Nephron (organoid): Measurements from ENCODE around the gene ORC2.

Experiments used
- H3K27ac Mint-ChIP-seq, 3 experiments: 2 replicates each; pipeline ENCODE4 v1.8.0; 2020; ENCODE audit warnings: mixed read lengths in 3 of 3, mild to moderate bottlenecking in 2 of 3, moderate library complexity in 1 of 3
- H3K27me3 Mint-ChIP-seq: 2 replicates; pipeline ENCODE4 v1.8.0; 2021; ENCODE audit warnings: low read depth, mild to moderate bottlenecking, moderate library complexity, mixed read lengths
- H3K36me3 Mint-ChIP-seq: 2 replicates; pipeline ENCODE4 v1.8.0; 2020; ENCODE audit warnings: low read depth, mixed read lengths
- H3K4me1 Mint-ChIP-seq: 2 replicates; pipeline ENCODE4 v1.8.0; 2020; ENCODE audit warnings: mixed read lengths
- H3K4me3 Mint-ChIP-seq, 3 experiments: 2 replicates each; pipeline ENCODE4 v1.8.0; 2020; ENCODE audit warnings: mild to moderate bottlenecking in 3 of 3, mixed read lengths in 3 of 3, moderate library complexity in 2 of 3
- H3K9me3 Mint-ChIP-seq: 2 replicates; pipeline ENCODE4 v1.8.0; 2020; ENCODE audit warnings: mixed read lengths
- CTCF ChIP-seq, 3 experiments: fragments of 200-600 bp; sonication (generic); IDR thresholded peaks; one replicate each; pipeline ENCODE4 v1.5.0; 2021; ENCODE audit warnings: antibody characterized with exemption in 3 of 3; ENCODE audit not compliant: unreplicated experiment in 3 of 3

ORC2 gene

GRCh38 chr2:200961674-200962073 lies 1.8 kb downstream of the ORC2 start:
- H3K36me3 Mint-ChIP-seq, result peaks cover 13% of the 10 kb centered on the region
- H3K9me3 Mint-ChIP-seq, result no peaks in the 10 kb centered on the region
- no peaks in the 10 kb centered on the region for H3K27me3 Mint-ChIP-seq
- H3K27ac Mint-ChIP-seq, result peak overlapping the region in 1 of 3 experiments; percentile 43
- H3K4me3 Mint-ChIP-seq, result peak overlapping the region; percentile 61 to 100 (median 71)
- TF ChIP-seq CTCF (IDR thresholded peaks at IDR 0.05; ENCODE audit: unreplicated experiment in 3 of 3), result no peak
- H3K4me1 Mint-ChIP-seq, result peaks cover 34% of the 10 kb centered on the region

GRCh38 chr2:200950378-200950777 lies 13.1 kb downstream of the ORC2 start:
- H3K27ac Mint-ChIP-seq, result no peak overlapping the region
- H3K4me1 Mint-ChIP-seq, result no peaks in the 10 kb centered on the region
- peaks cover 39% of the 10 kb centered on the region for H3K36me3 Mint-ChIP-seq
- TF ChIP-seq CTCF (IDR thresholded peaks at IDR 0.05; ENCODE audit: unreplicated experiment in 3 of 3), result no peak
- no peak overlapping the region for H3K4me3 Mint-ChIP-seq
- H3K27me3 Mint-ChIP-seq, result no peaks in the 10 kb centered on the region
- no peaks in the 10 kb centered on the region for H3K9me3 Mint-ChIP-seq

- H3K27ac Mint-ChIP-seq, result no peak overlapping the region
- H3K4me3 Mint-ChIP-seq, result no peak overlapping the region
- peaks cover 55% of the 10 kb centered on the region for H3K36me3 Mint-ChIP-seq
- H3K27me3 Mint-ChIP-seq, result no peaks in the 10 kb centered on the region
- TF ChIP-seq CTCF (IDR thresholded peaks at IDR 0.05; ENCODE audit: unreplicated experiment in 3 of 3), result no peak
- no peaks in the 10 kb centered on the region for H3K4me1 Mint-ChIP-seq
- no peaks in the 10 kb centered on the region for H3K9me3 Mint-ChIP-seq
Measured at GRCh38 chr2:200945395-200945729, 18.1 kb downstream of the ORC2 start.

GRCh38 chr2:200944467-200945394 lies 18.7 kb downstream of the ORC2 start:
- TF ChIP-seq CTCF (IDR thresholded peaks at IDR 0.05; ENCODE audit: unreplicated experiment in 3 of 3), result no peak
- Mint-ChIP-seq H3K4me1 (no peaks in the 10 kb centered on the region), H3K27ac (no peak overlapping the region), H3K9me3 (no peaks in the 10 kb centered on the region), H3K36me3 (peaks cover 53% of the 10 kb centered on the region), H3K27me3 (no peaks in the 10 kb centered on the region), H3K4me3 (no peak overlapping the region)

- Mint-ChIP-seq H3K27ac (no peak overlapping the region), H3K9me3 (no peaks in the 10 kb centered on the region), H3K4me3 (no peak overlapping the region), H3K27me3 (no peaks in the 10 kb centered on the region), H3K4me1 (no peaks in the 10 kb centered on the region), H3K36me3 (peaks cover 53% of the 10 kb centered on the region)
- TF ChIP-seq CTCF (IDR thresholded peaks at IDR 0.05; ENCODE audit: unreplicated experiment in 3 of 3), result no peak
Measured at GRCh38 chr2:200943527-200944105, 19.8 kb downstream of the ORC2 start.
